Liver (tissue), 3 donors: ENCODE data around the gene DAB1.
A peak's percentile ranks its signal among the peaks of the same experiment; 100 is the strongest.

Experiments used
- EGR1 ChIP-seq, 2 donors: IDR thresholded peaks; 2 replicates each; pipeline ENCODE4 v1.6.1; 2016 to 2018; ENCODE audit warnings: antibody characterized with exemption in 2 of 2, low read depth in 2 of 2
- FOXA1 ChIP-seq: IDR thresholded peaks from 2 replicates; pipeline ENCODE4 v1.6.1; 2016; ENCODE audit warnings: antibody characterized with exemption
- GABPA ChIP-seq, 2 donors: IDR thresholded peaks in 1 of 2; conservative IDR thresholded peaks in 1 of 2; 2 replicates each; pipeline ENCODE4 v1.6.1; 2016; ENCODE audit warnings: antibody characterized with exemption in 2 of 2, mild to moderate bottlenecking in 1 of 2, moderate library complexity in 1 of 2
- MAX ChIP-seq: IDR thresholded peaks from 2 replicates; pipeline ENCODE4 v1.6.1; 2016; ENCODE audit warnings: antibody characterized with exemption
- RAD21 ChIP-seq, 2 donors: IDR thresholded peaks; 2 replicates each; pipeline ENCODE4 v1.6.1; 2016; ENCODE audit warnings: antibody characterized with exemption in 2 of 2, mild to moderate bottlenecking in 2 of 2
- SP1 ChIP-seq: IDR thresholded peaks from 2 replicates; pipeline ENCODE4 v1.6.1; 2018; ENCODE audit warnings: antibody characterized with exemption, mild to moderate bottlenecking
- TAF1 ChIP-seq: conservative IDR thresholded peaks from 2 replicates; pipeline ENCODE4 v1.6.1; 2016; ENCODE audit warnings: antibody characterized with exemption, mild to moderate bottlenecking
- YY1 ChIP-seq: IDR thresholded peaks from 2 replicates; pipeline ENCODE4 v1.6.1; 2016; ENCODE audit warnings: antibody characterized with exemption, mild to moderate bottlenecking
- TF ChIP-seq, protein P1 (sequence below): fragments of 150-350 bp; IDR thresholded peaks from 2 replicates; pipeline ENCODE4 v1.5.1; 2017; ENCODE audit warnings: improper control_type of control experiment, low read depth, low read length; ENCODE audit not compliant: missing input control
- TF ChIP-seq, protein P2 (sequence below): IDR thresholded peaks from 2 replicates; pipeline ENCODE4 v1.6.1; 2016; ENCODE audit warnings: antibody characterized with exemption
- TF ChIP-seq, protein P3 (sequence below): IDR thresholded peaks from 2 replicates; pipeline ENCODE4 v1.6.1; 2016; ENCODE audit warnings: antibody characterized with exemption, mild to moderate bottlenecking
- TF ChIP-seq, protein P4 (sequence below): IDR thresholded peaks from 2 replicates; pipeline ENCODE4 v1.6.1; 2016; ENCODE audit warnings: antibody characterized with exemption
- donor health status: healthy.
- donor health status: healthy.

GRCh38 chr1:57276918-57277317 lies 146.9 kb downstream of the DAB1 start:
- TF ChIP-seq, protein P1, sequence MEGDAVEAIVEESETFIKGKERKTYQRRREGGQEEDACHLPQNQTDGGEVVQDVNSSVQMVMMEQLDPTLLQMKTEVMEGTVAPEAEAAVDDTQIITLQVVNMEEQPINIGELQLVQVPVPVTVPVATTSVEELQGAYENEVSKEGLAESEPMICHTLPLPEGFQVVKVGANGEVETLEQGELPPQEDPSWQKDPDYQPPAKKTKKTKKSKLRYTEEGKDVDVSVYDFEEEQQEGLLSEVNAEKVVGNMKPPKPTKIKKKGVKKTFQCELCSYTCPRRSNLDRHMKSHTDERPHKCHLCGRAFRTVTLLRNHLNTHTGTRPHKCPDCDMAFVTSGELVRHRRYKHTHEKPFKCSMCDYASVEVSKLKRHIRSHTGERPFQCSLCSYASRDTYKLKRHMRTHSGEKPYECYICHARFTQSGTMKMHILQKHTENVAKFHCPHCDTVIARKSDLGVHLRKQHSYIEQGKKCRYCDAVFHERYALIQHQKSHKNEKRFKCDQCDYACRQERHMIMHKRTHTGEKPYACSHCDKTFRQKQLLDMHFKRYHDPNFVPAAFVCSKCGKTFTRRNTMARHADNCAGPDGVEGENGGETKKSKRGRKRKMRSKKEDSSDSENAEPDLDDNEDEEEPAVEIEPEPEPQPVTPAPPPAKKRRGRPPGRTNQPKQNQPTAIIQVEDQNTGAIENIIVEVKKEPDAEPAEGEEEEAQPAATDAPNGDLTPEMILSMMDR: no peak
- TF ChIP-seq FOXA1: no peak
- no peak for TF ChIP-seq TAF1
- no peak for TF ChIP-seq GABPA (IDR thresholded peaks at IDR 0.05 in 1 of 2, conservative IDR thresholded peaks at IDR 0.05 in 1 of 2)
- TF ChIP-seq, protein P2, sequence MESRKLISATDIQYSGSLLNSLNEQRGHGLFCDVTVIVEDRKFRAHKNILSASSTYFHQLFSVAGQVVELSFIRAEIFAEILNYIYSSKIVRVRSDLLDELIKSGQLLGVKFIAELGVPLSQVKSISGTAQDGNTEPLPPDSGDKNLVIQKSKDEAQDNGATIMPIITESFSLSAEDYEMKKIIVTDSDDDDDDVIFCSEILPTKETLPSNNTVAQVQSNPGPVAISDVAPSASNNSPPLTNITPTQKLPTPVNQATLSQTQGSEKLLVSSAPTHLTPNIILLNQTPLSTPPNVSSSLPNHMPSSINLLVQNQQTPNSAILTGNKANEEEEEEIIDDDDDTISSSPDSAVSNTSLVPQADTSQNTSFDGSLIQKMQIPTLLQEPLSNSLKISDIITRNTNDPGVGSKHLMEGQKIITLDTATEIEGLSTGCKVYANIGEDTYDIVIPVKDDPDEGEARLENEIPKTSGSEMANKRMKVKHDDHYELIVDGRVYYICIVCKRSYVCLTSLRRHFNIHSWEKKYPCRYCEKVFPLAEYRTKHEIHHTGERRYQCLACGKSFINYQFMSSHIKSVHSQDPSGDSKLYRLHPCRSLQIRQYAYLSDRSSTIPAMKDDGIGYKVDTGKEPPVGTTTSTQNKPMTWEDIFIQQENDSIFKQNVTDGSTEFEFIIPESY: no peak
- no peak for TF ChIP-seq MAX
- TF ChIP-seq, protein P3, sequence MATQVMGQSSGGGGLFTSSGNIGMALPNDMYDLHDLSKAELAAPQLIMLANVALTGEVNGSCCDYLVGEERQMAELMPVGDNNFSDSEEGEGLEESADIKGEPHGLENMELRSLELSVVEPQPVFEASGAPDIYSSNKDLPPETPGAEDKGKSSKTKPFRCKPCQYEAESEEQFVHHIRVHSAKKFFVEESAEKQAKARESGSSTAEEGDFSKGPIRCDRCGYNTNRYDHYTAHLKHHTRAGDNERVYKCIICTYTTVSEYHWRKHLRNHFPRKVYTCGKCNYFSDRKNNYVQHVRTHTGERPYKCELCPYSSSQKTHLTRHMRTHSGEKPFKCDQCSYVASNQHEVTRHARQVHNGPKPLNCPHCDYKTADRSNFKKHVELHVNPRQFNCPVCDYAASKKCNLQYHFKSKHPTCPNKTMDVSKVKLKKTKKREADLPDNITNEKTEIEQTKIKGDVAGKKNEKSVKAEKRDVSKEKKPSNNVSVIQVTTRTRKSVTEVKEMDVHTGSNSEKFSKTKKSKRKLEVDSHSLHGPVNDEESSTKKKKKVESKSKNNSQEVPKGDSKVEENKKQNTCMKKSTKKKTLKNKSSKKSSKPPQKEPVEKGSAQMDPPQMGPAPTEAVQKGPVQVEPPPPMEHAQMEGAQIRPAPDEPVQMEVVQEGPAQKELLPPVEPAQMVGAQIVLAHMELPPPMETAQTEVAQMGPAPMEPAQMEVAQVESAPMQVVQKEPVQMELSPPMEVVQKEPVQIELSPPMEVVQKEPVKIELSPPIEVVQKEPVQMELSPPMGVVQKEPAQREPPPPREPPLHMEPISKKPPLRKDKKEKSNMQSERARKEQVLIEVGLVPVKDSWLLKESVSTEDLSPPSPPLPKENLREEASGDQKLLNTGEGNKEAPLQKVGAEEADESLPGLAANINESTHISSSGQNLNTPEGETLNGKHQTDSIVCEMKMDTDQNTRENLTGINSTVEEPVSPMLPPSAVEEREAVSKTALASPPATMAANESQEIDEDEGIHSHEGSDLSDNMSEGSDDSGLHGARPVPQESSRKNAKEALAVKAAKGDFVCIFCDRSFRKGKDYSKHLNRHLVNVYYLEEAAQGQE: no peak
- TF ChIP-seq SP1: peak; percentile 47
- TF ChIP-seq, protein P4, sequence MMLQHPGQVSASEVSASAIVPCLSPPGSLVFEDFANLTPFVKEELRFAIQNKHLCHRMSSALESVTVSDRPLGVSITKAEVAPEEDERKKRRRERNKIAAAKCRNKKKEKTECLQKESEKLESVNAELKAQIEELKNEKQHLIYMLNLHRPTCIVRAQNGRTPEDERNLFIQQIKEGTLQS: no peak
- TF ChIP-seq RAD21 (IDR thresholded peaks at IDR 0.05): peak; percentile 9 to 35
- TF ChIP-seq EGR1 (IDR thresholded peaks at IDR 0.05; ENCODE audit: low read depth in 2 of 2): no peak
- TF ChIP-seq YY1: no peak
